ENCODE measurements around the gene GRWD1.

Gene GRWD1

GRCh38 chr19:48498595-48499311 lies 53.0 kb downstream of the GRWD1 start:
- no peak for DNase-seq

GRCh38 chr19:48499316-48500090 lies 53.7 kb downstream of the GRWD1 start:
- no peak for DNase-seq

GRCh38 chr19:48500830-48501493 lies 55.2 kb downstream of the GRWD1 start:
- DNase-seq: no peak

GRCh38 chr19:48501494-48502349 lies 55.9 kb downstream of the GRWD1 start:
- peak; percentile 84 for DNase-seq

GRCh38 chr19:48502350-48503018 lies 56.7 kb downstream of the GRWD1 start:
- no peak for DNase-seq

- DNase-seq: no peak
Measured at GRCh38 chr19:48506138-48506733, 60.5 kb downstream of the GRWD1 start.

Data from stimulated activated CD4-positive, alpha-beta T cell treated with anti-CD3 and anti-CD28 coated beads, Interleukin-1b, Interleukin-23, amount 100 ng/mL, for 48 hours (primary cell).